Activated naive CD4-positive, alpha-beta T cell treated with anti-CD3 and anti-CD28 coated beads, Interleukin-2, amount 50 U/mL, for 72 hours (primary cell): ENCODE measurements around the gene LRRC75B. TPM values are rescaled to one million over a fixed set of nuclear protein-coding genes. Genes with fewer than 3 reads are reported as not detected.
A peak's percentile ranks its signal among the peaks of the same experiment; 100 is the strongest.

Experiments
- ATAC-seq, 2 donors: fragments of 150-1000 bp; cut with Tn5 transposase; 2 replicates each; pipeline ENCODE4 v1.10.0; 2021; ENCODE audit warnings: mild to moderate bottlenecking in 2 of 2, moderate library complexity in 2 of 2
- DNase-seq, 2 donors: peaks; one replicate each; pipeline ENCODE4 v3.0.0; 2021 to 2022; ENCODE audit warnings: low spot score in 2 of 2
- H3K27ac Mint-ChIP-seq, 2 donors: one replicate each; pipeline ENCODE4 v1.8.0; 2022; ENCODE audit warnings: mild to moderate bottlenecking in 2 of 2, mixed read lengths in 2 of 2
- H3K36me3 Mint-ChIP-seq, 2 donors: one replicate each; pipeline ENCODE4 v1.8.0; 2022; ENCODE audit warnings: mixed read lengths in 2 of 2
- H3K9me3 Mint-ChIP-seq, 2 donors: one replicate each; pipeline ENCODE4 v1.8.0; 2022; ENCODE audit warnings: mixed read lengths in 2 of 2
- total RNA-seq, 2 donors: library from RNA; stranded (reverse); gene quantifications; one replicate each; pipeline ENCODE4 v1.2.3, GENCODE V29; 2022

The LRRC75B gene
- total RNA-seq, 2 donors from 2014 or later = 0.91 to 1.1 TPM

DNA sequence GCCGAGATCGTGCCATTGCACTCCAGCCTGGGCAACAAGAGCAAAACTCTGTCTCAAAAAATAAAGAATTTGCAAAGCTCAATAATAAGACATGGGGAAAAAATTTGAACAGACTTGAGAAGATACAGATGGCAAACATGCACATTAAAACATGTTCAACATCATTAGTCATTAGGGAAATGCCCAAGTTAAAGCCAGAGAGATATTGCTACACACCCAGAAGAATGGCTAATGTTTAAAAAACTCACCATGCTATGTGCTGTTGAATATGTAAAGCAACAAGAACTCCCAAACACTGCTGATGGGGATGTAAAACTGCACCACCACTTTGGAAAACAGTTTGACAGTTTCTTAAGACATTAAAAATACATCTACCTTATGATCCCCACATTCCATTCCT lies 12.6 kb downstream of the LRRC75B start:
- ATAC-seq (no peak), DNase-seq (no peak)
- H3K36me3 Mint-ChIP-seq = peaks cover 0 to 6% of the 10 kb centered on the region in 2 donors
- H3K27ac Mint-ChIP-seq = no peak overlapping the region
- H3K9me3 Mint-ChIP-seq = no peaks in the 10 kb centered on the region

DNA sequence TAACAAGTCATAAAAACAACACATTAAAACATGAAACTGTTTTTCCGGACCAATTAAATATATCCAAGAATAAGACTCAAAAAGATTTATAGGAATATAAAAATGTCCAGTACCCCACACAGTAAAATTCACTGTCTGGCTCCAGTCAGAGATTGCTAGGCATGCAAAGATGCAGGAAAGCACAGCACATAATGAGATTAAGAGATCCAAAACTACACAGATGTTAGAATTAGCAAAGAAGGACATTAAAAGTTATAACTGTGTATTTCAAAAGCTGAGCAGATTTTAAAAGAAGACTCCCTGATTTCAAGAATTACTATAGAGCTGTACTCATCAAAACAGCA lies 13.6 kb downstream of the LRRC75B start:
- H3K9me3 Mint-ChIP-seq = no peaks in the 10 kb centered on the region
- ATAC-seq (no peak), DNase-seq (no peak)
- no peak overlapping the region for H3K27ac Mint-ChIP-seq
- peaks cover 0 to 6% of the 10 kb centered on the region in 2 donors for H3K36me3 Mint-ChIP-seq

DNA sequence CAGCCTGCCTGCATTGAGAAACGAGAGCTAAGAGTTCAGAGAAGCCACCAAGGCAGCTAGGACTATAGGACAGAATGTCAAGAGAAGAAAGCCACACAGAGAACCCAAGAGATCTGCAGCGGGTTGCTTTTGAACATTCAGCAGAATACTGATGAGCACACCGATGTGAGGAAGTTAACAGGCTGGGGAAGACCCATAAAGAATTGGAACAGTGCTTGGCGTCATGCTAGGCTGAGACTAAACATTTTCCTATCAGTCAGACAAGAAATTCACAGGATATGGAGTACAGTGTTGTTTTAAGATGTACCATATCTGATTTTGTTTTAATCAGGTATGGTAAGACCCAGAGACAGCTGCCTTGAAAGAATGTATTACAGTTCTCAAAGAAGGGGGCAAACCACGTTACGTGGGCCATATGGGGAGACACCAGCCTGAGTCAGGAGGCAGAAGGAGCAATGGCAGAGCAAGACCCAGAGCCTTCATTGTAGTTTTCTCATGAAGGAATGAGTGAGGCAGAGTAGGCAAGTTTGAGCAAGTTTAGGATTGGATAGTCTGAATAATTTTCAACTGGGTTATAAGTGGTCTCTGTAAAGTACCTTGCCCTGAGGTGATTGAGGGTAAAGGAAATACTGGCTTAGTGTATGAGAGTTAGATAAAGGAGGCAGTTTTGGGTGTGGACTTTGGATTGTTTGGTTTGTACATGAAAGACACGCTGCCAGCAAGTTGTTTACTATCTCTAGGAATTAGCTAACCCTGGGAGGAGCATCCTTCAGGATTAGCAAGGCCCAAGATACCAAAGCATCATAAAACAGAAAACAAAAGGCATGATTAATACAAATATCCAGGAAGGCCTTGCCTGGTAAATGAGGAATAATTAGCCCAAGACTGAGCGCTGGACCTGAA lies 14.3 kb downstream of the LRRC75B start:
- Mint-ChIP-seq H3K27ac (peak overlapping the region in 1 of 2 donors; percentile 43), H3K36me3 (peaks cover 0 to 6% of the 10 kb centered on the region in 2 donors), H3K9me3 (no peaks in the 10 kb centered on the region)
- no peak for ATAC-seq
- no peak for DNase-seq

DNA sequence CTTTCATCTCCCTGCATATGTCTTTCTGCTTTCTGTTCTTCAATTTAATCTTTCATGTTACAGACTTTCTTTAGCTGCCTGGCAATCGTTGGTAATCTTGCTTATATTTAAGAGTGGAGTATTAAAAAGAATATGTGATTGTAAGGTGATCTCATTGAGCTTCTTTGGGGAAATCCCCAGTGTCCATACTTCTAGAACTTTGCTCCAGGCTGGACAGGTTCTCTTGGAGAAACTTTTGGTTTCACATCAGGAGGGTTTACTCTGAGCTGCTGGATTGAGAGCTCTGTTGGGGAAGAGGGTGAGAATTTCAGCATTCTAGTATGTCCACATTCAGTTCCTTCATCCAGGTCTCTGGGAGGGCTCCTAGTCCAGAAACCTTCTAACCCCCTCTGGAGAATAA lies 16.1 kb downstream of the LRRC75B start:
- H3K9me3 Mint-ChIP-seq = no peaks in the 10 kb centered on the region
- H3K36me3 Mint-ChIP-seq = peaks cover 4 to 14% of the 10 kb centered on the region in 2 donors
- ATAC-seq (no peak), DNase-seq (no peak)
- H3K27ac Mint-ChIP-seq = peak overlapping the region; percentile 27 to 31

DNA sequence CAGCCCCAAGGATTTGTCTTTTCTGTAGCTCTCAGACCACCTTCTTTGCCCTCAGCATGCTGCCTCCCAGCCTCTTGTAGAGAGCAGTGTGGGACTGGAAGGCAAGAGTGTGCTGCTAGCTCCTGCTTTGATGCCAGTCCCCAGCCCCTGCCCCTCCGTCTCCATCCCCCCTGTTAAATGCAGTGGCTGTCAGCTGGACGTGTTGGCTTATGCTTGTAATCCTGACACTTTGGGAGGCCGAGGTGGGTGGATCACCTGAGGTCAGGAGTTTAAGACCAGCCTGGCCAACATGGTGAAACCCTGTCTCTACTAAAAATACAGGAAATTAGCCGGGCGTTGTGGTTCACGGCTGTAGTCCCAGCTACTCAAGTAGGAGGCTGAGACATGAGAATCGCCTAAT lies 21.6 kb downstream of the LRRC75B start:
- H3K27ac Mint-ChIP-seq = no peak overlapping the region
- no peak for ATAC-seq
- no peaks in the 10 kb centered on the region for H3K9me3 Mint-ChIP-seq
- H3K36me3 Mint-ChIP-seq = peaks cover 8 to 10% of the 10 kb centered on the region in 2 donors
- DNase-seq = no peak

DNA sequence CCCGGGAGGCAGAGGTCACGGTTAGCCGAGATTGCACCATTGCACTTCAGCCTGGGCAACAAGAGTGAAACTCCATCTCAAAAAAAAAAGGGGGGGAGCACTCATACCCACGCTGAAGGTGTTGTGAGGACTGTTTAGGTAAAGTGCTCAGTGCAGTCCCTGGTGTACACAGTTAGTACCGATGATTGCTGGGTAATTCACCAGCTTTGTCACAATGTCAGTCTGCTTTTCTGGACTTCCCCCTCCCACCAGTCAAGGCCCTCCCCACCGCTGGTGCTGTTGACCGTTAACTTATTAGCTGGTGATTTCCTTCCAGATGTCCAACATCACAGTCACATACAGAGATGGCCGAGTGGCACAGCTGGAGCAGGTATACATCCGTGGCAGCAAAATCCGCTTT lies 25.2 kb downstream of the LRRC75B start:
- ATAC-seq (no peak), DNase-seq (no peak)
- H3K36me3 Mint-ChIP-seq = peaks cover 0 to 10% of the 10 kb centered on the region in 2 donors
- no peaks in the 10 kb centered on the region for H3K9me3 Mint-ChIP-seq
- H3K27ac Mint-ChIP-seq = peak overlapping the region; percentile 11 to 56

DNA sequence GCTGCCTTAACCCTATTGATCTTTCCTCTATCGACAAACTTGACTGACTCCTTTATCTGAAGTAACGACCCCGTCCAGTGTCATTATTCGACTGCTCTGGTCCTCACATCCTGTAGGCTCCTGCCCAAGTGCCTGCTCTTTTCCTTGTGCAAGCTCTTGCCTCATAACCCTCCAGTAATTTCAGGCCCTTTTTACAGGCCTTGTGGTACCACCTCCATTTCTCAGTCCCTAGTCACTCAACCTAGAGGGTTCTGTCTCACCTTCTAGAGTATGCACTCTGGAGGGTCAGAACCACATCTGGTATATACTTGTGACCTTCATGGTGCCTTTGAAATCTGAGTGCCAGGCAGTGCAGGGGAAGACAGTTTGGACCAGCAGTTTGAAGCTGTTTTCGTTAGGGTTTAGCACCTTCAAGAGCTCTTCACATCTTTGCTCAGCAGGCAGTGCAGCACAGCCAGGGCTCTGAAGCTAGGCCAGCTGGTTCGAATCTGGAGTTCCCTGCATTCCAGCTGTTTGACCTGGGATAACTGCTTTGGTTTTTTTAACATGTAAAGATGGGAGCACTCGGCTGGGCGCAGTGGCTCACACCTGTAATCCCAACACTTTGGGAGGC lies 25.9 kb downstream of the LRRC75B start:
- H3K27ac Mint-ChIP-seq = peak overlapping the region; percentile 11 to 56

DNA sequence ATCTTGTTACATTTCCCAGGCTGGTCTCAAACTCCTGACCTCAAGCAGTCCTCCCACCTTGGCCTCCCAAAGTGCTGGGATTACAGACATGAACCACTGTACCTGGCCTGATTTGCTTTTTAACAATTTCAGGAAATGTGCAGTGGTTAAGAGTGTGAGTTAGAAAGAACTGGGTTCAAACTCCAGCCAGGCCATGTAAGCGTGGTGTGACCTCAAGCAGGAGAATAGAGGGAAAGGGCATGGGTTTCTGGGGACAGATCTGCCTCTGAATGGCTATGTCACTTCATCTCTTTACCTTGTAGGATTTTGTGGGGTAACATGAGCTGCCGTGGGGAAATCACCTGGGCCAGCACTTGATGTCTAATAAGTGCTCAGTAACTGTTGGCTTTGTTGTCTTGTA lies 27.8 kb downstream of the LRRC75B start:
- peaks cover 5 to 9% of the 10 kb centered on the region in 2 donors for H3K36me3 Mint-ChIP-seq
- H3K27ac Mint-ChIP-seq = peak overlapping the region in 1 of 2 donors; percentile 4
- DNase-seq = no peak
- no peak for ATAC-seq
- H3K9me3 Mint-ChIP-seq = no peaks in the 10 kb centered on the region

More for the DNA sequence above, 25.9 kb downstream of the LRRC75B start:
- DNase-seq (no peak), ATAC-seq (no peak)
- Mint-ChIP-seq H3K36me3 (peaks cover under 1 to 8% of the 10 kb centered on the region in 2 donors), H3K9me3 (no peaks in the 10 kb centered on the region)

DNA sequence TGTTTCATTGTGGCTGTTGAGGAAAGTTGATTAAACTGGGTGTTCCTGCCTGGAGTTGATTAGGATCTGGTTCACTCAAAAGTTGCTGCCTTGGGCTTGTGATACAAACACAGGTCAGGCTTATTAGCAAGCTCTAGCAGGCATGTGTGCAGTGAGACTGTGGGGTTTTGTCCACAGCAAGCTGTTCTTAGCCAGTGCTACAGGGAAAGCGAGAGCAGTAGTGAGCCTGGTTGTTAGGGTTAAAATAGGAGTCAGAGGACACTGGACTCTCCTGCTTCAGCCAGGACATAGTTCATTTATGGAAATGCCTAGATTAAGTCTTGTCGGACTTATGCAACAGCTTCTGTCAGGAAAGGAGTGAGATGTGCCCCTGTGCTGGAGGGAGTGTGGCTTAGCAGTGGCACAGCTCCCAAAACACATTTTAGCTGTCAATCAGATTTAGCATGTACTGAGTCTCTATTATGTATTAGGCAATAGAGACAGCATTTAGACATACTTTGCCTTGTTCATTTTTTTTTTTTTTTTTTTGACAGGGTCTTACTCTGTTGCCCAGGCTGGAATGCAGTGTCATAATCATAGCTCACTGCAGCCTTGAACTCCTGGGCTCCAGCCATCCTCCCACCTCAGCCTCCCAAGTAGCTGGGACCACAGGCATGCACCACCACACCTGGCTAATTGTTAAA lies 28.4 kb downstream of the LRRC75B start:
- peaks cover 4 to 9% of the 10 kb centered on the region in 2 donors for H3K36me3 Mint-ChIP-seq
- no peak for DNase-seq
- ATAC-seq = no peak
- H3K9me3 Mint-ChIP-seq = no peaks in the 10 kb centered on the region
- peak overlapping the region; percentile 4 to 45 for H3K27ac Mint-ChIP-seq

DNA sequence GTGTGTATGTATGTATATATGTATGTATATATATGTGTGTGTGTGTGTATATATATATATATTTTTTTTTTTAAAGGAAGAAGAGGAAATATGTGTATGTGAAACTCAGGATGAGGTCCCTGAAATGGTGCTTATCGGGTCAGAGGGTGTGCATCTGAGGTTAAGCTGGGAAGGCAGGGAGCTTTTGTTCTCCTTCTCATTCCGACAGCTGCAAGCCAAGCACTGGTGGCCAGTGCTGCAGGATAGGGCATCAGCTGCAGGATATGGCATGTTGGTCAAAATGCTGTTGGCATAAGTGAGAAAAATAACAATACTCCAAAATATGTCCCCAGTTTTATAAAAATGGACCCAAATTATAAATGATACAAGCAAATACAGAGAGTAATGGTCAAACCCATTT lies 29.6 kb downstream of the LRRC75B start:
- Mint-ChIP-seq H3K36me3 (peaks cover 3 to 14% of the 10 kb centered on the region in 2 donors), H3K27ac (no peak overlapping the region), H3K9me3 (no peaks in the 10 kb centered on the region)
- DNase-seq = no peak
- no peak for ATAC-seq

DNA sequence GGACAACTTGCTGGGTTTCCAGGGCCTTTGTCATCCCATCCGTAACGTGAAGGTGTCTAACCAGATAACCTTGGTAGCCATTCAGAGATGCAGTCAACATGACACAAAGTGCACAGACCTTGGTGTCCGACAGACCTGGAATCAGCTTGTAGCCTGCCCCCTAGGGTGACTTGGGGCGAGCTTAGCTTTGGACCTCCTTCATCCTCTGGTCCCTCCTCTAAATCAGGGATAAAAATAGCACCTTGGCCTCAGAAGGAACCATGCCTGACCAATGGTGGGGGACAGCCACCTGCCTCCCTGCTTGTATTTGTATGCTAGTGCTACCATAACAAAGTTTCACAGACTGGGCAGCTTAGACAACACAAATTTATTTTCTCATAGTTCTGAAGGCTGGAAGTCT lies 33.4 kb downstream of the LRRC75B start:
- ATAC-seq (no peak), DNase-seq (no peak)
- Mint-ChIP-seq H3K9me3 (no peaks in the 10 kb centered on the region), H3K27ac (no peak overlapping the region), H3K36me3 (peaks cover 32 to 42% of the 10 kb centered on the region in 2 donors)

DNA sequence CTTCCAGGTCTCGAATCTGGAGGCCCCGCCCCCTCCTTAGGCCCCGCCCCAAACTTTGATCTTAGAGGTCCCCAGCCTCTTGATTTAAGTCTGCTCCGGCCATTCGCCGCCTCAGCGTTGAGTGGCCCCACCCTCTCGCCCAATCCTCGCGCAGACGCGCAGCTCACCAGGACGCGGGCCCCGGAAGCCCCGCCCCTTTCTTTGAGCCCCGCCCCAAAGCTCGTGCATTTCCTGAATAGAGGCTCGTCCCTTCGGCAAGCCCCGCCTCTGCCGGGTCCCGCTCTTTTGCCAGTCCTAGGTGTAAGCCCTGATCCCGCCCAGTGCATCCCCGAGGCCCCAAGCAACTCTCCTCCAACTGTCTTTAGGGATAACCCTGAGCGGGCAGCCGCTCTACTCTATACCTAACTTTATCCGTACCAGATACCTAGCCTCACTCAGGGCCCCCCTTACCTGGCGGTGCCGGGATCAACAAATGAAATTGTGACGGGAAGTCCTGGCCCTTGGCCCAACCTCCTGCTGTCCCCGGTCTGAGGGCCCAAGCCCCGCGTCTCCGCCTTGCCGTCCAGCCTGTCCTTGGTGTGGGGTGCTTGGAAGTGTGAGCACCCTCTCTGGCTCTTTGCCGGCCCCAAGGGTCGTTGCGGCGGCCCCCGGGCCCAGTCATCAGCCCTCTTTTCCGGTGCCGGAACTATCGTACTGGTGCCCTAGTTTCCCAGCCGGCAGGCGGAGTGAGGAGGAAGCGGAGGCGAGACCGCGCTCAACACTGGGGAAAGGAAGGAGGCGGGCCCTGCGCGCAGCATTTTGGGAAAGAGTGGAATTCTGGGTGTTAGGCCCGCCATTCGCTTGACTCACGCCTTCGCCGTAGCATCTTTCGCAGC lies 37.5 kb downstream of the LRRC75B start, which contains the start of gene SNRPD3:
Gene SNRPD3, plus strand, starts transcription at position 835 of the 875 bp plus-strand sequence. CDS start 1,676 bp downstream, outside the sequence.
- peak; percentile 85 to 89 for ATAC-seq
- peaks cover 36 to 38% of the 10 kb centered on the region in 2 donors for H3K36me3 Mint-ChIP-seq
- H3K27ac Mint-ChIP-seq = peak within 1 kb of the TSS; percentile 96 to 98
- peak; percentile 97 to 98 for DNase-seq
- no peaks in the 10 kb centered on the region for H3K9me3 Mint-ChIP-seq

DNA sequence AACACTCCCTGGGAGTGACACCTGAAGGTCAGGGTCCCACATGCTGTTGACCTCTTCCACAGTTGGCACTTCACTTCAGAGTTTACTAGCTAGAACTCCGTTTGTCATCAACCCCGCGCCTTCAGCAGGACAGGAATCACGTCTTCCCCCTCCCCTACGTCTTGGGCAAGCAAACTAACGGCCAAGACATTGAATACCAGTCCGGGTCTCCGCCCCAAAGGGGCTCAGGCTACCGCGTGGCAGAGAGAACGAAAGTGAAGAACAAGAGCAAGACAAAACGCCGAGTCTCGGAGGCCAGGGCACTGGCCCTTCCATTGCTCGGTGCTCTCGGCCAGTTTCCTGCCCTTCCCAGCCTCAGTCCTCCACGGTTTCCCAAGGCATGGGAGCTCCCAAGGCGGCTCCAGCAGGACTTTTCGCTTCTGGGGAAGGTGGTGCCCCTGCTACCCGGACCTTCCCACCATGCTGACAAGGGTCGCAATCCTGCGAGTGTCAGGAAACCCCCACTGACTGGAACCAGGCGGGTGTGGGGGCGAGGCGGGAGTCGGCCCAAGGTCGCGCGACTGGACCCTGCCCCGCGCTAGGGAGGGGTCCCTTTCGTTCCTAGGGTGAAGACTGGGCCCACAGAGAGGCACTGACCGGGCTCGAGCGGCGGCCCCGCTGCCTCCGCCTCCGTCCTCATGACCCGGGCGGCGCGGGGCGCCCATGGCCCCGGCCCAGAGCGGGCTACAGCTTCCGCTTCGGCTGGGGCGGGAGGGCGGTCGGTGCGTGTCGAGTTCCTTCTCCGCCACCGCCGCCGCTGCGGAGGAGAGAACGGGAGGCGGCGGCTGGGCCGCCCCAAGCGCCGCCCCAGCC lies 38.3 kb downstream of the LRRC75B start, which contains the start of gene GUCD1:
Gene GUCD1, minus strand, starts transcription at position 826 of the 852 bp plus-strand sequence. Its CDS starts 147 bp downstream, at position 679.
- no peaks in the 10 kb centered on the region for H3K9me3 Mint-ChIP-seq
- H3K36me3 Mint-ChIP-seq = peaks cover 36 to 38% of the 10 kb centered on the region in 2 donors
- ATAC-seq = peak in 1 of 2 donors; percentile 4
- DNase-seq = peak; percentile 34 to 67
- H3K27ac Mint-ChIP-seq = peak within 1 kb of the TSS; percentile 96 to 98

DNA sequence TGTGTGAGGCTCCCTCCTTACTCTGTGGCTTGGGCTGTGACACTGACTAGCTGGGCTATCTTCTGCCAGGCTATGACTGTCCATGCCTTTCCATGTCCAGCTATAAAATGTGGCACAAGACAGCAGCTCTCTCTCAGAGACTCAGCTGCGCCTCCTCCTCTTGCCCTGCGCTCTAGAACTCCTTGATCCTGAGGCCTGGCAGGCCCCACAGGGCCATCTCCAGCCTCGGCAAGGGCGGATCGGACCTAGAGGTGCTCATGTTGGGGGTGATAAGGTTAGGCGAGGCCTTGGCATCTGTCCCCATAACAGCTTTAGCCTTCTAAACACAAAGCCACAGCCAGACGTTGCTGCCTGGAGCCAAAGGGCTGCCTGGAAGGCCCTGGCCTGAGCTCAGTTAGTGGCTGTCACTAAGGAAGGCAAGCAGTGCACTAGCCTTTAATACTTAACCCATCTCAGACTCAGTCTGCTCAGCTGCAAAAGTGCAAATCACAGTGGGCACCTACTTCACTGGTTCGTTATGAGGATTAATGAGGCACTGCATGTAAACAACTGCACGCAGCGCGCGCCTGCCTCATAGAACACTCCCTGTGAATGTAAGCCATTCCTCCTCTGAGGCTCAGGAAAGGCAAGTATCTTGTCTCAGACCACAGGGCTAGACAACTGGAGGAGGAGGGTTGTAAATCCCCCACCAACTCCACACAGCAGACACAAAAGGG lies 39.1 kb downstream of the LRRC75B start:
- DNase-seq = no peak
- ATAC-seq = no peak
- H3K36me3 Mint-ChIP-seq = peaks cover 36 to 37% of the 10 kb centered on the region in 2 donors
- peak overlapping the region; percentile 96 to 98 for H3K27ac Mint-ChIP-seq
- H3K9me3 Mint-ChIP-seq = no peaks in the 10 kb centered on the region
